HG02678 (cell line): Measurements from ENCODE around the gene PSMD14.

Experiments
- ATAC-seq: cut with Tn5 transposase; IDR thresholded peaks from one replicate; pipeline ENCODE4 v1.9.1; 2021; ENCODE audit warnings: mild to moderate bottlenecking, moderate library complexity; ENCODE audit not compliant: unreplicated experiment

PSMD14 gene

GRCh38 chr2:161374446-161374845, 66.2 kb downstream of the PSMD14 start:
- ATAC-seq = no peak

GRCh38 chr2:161379740-161380139, 71.5 kb downstream of the PSMD14 start:
- no peak for ATAC-seq

GRCh38 chr2:161381546-161381945, 73.3 kb downstream of the PSMD14 start:
- ATAC-seq = no peak

- ATAC-seq = no peak
These were observed 74.5 kb downstream of the PSMD14 start for GRCh38 chr2:161382747-161383146.

- ATAC-seq = peak; percentile 77
These were observed 76.6 kb downstream of the PSMD14 start for GRCh38 chr2:161384864-161385263.

GRCh38 chr2:161386228-161386824, 78.1 kb downstream of the PSMD14 start:
- ATAC-seq = peak; percentile 65

- ATAC-seq = peak; percentile 25
These were observed 80.0 kb downstream of the PSMD14 start for GRCh38 chr2:161388146-161388779.

GRCh38 chr2:161391737-161392506, 83.7 kb downstream of the PSMD14 start:
- no peak for ATAC-seq

- no peak for ATAC-seq
These were observed 91.9 kb downstream of the PSMD14 start for GRCh38 chr2:161400076-161400475.

- ATAC-seq = no peak
These were observed 94.1 kb downstream of the PSMD14 start for GRCh38 chr2:161402297-161402696.

GRCh38 chr2:161406316-161406715, 98.1 kb downstream of the PSMD14 start:
- ATAC-seq = no peak

- ATAC-seq = no peak
These were observed 99.4 kb downstream of the PSMD14 start for GRCh38 chr2:161407597-161407996.

- ATAC-seq = no peak
These were observed 101.2 kb downstream of the PSMD14 start for GRCh38 chr2:161409308-161409907.

- no peak for ATAC-seq
These were observed 104.1 kb downstream of the PSMD14 start for GRCh38 chr2:161412346-161412745.

- peak; percentile 41 for ATAC-seq
These were observed 106.1 kb downstream of the PSMD14 start for GRCh38 chr2:161414042-161415033.

- peak; percentile 30 for ATAC-seq
These were observed 107.1 kb downstream of the PSMD14 start for GRCh38 chr2:161415034-161415986.

- no peak for ATAC-seq
These were observed 107.9 kb downstream of the PSMD14 start, which contains the start of gene TBR1 for GRCh38 chr2:161415987-161416707. Gene TBR1 (plus strand): TSS chr2:161416297. CDS start chr2:161416411, 114 bp downstream.

- no peak for ATAC-seq
These were observed 108.6 kb downstream of the PSMD14 start for GRCh38 chr2:161416708-161417437.
